ENCODE measurements around the gene SYDE1.
A peak's percentile ranks its signal among the peaks of the same experiment; 100 is the strongest.
"Not testable (repeated sequence)": the region's sequence is repeated elsewhere in the genome, so short reads cannot be mapped to it uniquely, and the experiment has no call there.

The SYDE1 gene

DNA sequence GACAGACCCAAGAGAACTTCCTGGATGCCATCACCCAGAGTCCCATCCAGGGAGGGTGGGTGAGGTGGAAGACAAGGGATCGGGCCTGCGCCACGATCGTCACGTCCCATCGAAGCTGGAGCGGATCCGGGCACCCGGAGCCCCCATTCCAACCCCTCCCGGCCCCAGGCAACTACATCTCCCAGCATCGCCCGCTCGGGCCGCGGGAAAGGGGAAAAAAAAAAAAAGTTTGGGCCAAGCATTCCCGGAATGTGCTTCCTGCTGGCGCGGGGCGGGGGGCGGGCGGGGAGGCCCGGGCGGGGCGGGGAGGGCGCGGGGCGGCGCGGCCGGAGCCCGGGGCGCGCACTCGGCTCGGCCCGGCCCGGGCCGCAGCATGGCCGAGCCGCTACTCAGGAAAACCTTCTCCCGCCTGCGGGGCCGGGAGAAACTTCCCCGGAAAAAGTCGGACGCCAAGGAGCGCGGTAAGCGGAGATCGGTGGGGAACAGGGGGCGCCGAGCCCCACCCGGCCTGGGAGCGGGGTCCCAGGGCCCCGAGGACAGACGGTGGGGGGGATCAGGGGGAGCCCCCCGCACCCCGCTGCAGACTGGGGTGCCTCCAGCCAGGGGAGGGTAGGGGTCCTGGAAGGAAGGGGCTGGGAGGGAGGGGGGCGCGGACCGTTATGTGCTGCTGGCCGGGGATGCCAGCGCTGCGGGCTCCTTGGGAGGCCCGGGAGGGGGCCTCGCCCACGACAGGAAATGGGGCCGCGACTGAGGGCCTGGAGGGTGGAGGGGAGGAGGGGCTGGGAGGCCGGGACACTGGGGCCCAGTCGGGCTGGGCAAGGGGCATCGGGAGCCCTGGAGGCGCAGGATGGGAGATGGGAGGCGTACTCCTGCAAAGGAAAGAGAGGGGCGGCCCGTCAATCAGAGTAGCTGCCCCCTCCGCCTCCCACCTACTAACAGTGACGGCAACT lies at the start of gene SYDE1:
Gene SYDE1 (plus strand): TSS at position 341 of the 950 bp plus-strand sequence. CDS start 33 bp downstream, at position 374.
- peak; percentile 87 for DNase-seq

GRCh38 chr19:15062036-15062435 lies 45.2 kb upstream of the SYDE1 start:
- DNase-seq: no peak

DNA sequence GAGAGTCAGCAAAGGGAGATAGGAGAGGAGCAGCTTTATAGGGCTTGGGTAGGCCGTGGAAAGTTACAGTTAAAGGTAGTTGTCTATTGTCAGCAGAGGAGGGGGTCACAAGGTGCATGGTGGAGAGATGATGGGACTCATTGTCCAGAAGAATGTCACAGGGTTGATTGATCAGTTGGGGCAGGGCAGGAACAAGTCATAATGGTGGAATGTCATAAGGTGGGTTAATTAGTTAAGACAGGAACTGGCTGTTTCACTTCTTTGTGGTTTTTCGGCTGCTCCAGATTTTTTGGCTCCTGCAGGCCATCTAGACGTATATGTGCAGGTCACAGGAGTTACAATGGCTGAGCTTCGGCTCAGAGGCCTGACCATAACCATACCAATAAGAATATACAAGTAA lies 36.8 kb upstream of the SYDE1 start:
- not testable (repeated sequence) for DNase-seq

DNA sequence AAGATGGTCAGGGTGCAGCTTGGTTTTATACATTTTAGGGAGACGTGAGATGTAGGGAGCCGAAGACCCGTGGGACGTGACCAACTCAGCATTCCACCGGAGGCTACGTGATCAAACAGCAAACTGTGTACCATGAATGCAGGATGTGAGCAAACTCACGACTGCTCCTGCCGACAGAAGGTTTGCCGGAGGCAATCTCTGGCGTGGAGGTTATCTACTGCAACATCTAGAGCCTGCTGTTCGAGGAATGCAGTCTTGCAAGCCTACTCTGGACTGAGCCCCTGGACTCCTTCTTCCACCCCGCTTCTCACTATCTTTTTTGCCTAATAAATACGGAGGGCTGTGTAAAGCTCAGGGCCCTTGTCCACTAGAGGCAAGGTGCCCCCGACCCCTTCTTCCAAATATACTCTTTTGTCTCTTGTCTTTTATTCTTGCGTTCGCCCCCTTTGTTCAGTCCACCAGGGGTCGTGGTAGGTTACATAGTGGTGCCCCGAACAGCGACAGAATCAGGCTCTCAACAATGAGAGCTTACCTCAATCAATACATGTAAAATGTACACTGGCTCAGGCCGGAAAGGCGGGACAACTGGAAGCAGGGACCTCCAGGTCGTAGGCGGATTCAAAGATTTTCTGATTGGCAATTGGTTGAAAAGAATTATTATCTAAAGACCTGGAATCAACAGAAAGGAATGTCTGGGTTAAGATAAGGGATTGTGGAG lies 34.1 kb upstream of the SYDE1 start:
- DNase-seq: no peak

DNA sequence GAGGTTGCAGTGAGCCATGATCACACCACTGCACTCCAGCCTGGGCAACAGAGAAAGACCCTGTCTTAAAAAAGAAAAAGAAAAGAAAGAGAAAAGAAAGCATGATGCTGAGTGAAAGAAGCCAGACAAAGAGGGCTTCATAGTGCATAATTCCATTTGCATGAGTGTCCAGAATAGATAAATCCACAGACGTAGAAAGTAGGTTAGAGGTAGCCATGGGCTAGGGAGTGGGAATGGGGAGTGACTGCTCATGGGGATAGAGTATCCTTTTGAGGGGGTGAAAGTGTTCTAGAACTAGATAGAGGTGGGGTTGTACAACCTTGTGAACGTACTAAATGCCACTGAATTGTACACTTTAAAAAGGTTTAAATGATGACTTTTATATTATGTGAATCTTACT lies 32.8 kb upstream of the SYDE1 start:
- no peak for DNase-seq

- DNase-seq: no peak
Measured at GRCh38 chr19:15075806-15076205, 31.4 kb upstream of the SYDE1 start.

GRCh38 chr19:15080002-15080401 lies 27.2 kb upstream of the SYDE1 start:
- not testable (repeated sequence) for DNase-seq

- no peak for DNase-seq
Measured at GRCh38 chr19:15081911-15082310, 25.3 kb upstream of the SYDE1 start, which contains the start of gene OR1I1. Gene OR1I1 (plus strand): TSS chr19:15082211. CDS start chr19:15087066, 4,855 bp downstream.

GRCh38 chr19:15087182-15087581 lies 20.0 kb upstream of the SYDE1 start:
- no peak for DNase-seq

DNA sequence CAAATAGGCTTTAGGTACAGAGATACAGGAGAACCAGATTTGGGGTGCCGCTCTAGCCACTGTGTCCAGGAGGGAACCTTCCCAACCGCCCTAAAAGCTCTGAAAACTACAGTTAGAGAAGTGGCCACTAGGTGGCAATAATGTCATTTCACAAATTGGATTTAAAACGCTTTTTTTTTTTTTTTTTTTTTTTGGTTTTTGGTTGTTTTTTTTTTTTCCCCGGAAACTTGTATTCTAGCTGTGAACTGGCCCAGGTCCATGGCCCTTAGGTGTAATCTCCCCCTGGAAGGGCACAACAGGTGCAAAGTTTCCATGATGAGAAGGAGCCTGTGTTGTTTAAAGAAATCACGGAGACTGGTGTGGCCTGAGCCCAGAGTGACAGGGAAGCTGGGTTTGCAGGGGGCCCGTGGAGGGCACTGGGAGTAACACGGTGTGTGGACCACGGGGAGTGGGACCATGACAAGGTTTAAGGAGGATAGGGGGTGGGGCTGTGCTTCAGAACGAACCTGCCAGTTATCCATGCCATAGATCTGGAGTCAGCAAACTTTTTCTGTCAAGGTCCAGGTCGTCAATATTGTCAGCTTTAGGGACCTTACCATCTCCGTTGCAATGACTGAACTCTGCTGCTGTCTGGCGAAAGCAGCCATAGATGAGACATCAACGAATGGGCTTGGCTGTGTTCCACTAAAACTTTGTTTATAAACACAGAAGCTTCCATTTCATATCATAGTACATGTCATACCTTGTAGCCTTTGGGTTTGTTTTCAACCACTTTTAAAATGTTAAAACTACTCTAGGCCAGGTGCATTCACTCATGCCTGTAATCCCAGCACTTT lies 15.1 kb upstream of the SYDE1 start:
- DNase-seq: peak; percentile 25

GRCh38 chr19:15093001-15093400 lies 14.2 kb upstream of the SYDE1 start:
- no peak for DNase-seq

DNA sequence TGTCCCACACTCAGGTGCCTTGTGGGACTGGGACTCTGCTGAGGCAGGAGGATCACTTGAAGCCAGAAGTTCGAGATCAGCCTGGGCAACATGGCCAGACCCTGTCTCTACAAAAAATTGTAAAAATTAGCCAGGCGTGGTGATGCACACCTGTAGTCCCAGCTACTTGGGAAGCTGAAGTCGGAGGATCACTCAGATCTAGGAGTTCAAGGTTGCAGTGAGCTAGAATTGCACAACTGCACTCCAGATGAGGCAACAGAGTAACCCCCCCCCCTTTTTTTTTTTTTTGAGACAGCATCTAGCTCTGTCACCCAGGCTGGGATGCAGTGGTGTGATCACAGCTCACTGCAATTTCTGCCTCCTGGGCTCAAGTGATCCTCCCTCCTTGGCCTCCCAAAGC lies 11.0 kb upstream of the SYDE1 start:
- no peak for DNase-seq

GRCh38 chr19:15097980-15098379 lies 9.2 kb upstream of the SYDE1 start:
- not testable (repeated sequence) for DNase-seq

- no peak for DNase-seq
Measured at GRCh38 chr19:15098460-15098859, 8.7 kb upstream of the SYDE1 start.

GRCh38 chr19:15099017-15099582 lies 8.1 kb upstream of the SYDE1 start:
- no peak for DNase-seq

- no peak for DNase-seq
Measured at GRCh38 chr19:15101479-15102082, 5.6 kb upstream of the SYDE1 start.

DNA sequence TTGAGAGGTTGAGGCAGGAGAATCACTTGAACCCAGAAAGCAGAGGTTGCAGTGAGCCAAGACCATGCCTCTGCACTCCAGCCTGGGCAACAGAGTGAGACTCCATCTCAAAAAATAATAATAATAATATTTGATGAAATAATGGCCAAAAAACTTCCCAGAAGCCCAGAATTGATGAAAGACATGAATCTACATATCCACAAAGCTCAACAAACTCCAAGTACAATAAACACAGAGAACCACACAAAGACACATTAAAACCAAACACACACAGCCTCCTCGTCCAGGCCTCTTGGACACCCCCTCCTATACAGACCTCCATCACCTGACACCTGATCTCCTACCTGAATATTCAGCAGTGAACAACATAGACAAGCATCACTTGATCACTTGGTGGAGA lies 3.2 kb upstream of the SYDE1 start:
- DNase-seq: no peak

GRCh38 chr19:15104411-15104810 lies 2.8 kb upstream of the SYDE1 start:
- no peak for DNase-seq

DNA sequence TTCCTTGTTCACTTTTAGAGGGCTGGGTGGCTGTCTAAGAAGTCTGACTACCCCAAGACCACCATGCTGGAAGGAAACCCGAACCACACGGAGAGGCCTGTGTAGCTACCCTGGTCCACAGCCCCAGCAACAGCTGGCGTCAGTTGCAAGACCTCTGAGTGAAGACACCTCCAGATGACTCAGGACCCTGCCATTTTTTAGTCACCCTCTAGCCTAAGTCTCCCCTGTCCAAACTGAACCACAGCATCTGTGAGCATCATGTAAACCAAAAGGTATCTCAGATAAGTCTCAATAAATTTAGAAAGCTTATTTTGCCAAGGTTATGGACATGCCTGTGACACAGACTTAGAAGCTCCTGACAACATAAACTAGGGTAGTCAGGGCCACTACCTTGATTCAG lies 2.2 kb upstream of the SYDE1 start:
- no peak for DNase-seq

GRCh38 chr19:15108145-15108844 lies 1.1 kb downstream of the SYDE1 start:
- DNase-seq: peak; percentile 39

Data from right hindlimb (tissue), 1 donor.